ENCODE measurements around the gene SIN3A. TPM values are rescaled to one million over a fixed set of nuclear protein-coding genes. Genes with fewer than 3 reads are reported as not detected.
"Not testable (repeated sequence)": the region's sequence is repeated elsewhere in the genome, so short reads cannot be mapped to it uniquely, and the experiment has no call there.

Gene SIN3A
- polyA plus RNA-seq, 4 donors, result 51.8 to 62.9 (median 58.7) TPM

DNA sequence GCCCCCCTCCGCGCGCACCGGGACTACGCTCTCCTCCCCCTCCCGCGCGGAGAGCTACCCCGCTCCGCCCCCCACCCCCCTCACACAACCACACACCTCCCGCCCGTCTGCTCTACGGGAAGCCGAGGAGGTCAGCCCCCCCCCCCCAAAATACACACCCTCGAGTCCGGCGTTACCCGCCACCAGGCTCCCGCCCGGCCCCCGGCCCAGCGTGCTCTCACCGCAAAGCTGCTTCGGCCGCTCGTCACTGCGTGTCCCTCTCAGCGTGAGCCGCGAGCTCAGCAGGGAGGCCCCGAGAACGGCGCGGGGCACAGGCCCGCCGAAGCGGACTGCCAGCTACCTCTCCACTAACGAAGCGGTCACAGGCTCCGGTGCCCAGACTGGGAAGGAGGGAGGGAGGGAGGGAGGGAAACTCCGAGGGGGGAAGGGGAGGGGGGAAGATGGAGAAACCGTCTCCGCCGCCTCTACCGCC, 252 bp downstream of the SIN3A start:
- no peak for DNase-seq (ENCODE audit: low read depth in 4 of 4, low spot score in 3 of 4)

DNA sequence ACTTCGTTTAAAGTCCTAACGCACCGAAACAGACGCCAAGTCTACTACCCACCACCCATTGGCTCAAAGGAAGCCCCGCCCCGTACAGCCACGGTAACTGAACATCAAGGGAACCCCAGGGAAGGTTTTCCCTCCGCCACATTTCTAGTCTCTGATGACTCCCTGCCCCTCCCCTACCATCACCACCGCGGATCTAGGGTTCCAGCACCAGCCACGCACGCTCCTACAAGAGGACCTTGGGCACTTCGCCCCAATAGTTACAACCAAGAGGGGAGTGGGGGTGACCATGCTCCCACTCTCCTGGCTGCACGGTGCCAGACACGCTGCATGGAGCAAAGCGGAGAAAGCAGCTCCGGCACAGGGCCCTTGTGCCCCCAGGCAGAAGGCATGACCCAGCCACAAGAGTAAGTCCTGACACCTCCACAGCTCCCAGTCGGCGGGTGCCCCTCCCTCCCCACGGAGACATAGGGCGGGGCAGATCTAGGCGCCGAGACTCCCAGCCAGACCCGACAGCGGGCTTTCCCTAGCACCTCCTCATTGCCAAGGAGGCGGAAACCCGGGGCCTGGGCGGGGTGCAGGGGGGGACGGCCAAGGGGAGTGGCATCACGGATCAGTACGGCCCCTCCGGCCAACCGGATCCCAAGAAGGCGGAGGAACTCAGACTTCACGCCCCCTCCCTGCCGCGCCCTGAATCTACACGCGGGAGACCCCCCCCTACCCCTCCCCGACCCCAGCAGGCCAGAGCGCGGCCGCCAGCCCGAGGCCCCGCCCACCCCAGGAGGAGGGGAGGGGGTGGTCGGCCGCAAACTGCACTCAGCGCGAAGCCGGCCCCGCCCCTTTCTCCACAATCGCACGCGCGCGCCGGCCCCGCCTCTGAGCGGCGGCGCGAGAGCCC, 936 bp downstream of the SIN3A start:
- DNase-seq (ENCODE audit: low read depth in 4 of 4, low spot score in 3 of 4), result peak; percentile 85 to 92 (median 90)

- no peak for DNase-seq (ENCODE audit: low read depth in 4 of 4, low spot score in 3 of 4)
Measured at GRCh38 chr15:75449585-75450306, 1.7 kb downstream of the SIN3A start.

DNA sequence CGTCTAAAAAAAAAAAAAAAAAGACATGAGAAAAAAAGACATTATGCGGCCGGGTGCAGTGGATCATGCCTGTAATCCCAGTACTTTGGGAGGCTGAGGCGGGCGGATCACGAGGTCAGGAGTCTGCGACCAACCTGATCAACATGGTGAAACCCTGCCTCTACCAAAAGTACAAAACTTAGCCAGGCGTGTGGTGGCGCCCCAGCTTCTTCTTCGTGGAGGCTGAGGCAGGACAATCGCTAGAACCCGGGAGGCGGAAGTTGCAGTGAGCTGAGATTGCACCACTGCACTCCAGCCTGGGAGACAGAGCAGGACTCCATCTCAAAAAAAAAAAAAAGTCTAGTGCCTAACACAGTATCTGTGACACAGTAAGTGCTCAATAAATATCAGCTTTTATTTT, 3.3 kb downstream of the SIN3A start:
- not testable (repeated sequence) for DNase-seq (ENCODE audit: low read depth in 4 of 4, low spot score in 3 of 4)

- no peak for DNase-seq (ENCODE audit: low read depth in 4 of 4, low spot score in 3 of 4)
Measured at GRCh38 chr15:75446151-75446550, 5.3 kb downstream of the SIN3A start.

DNA sequence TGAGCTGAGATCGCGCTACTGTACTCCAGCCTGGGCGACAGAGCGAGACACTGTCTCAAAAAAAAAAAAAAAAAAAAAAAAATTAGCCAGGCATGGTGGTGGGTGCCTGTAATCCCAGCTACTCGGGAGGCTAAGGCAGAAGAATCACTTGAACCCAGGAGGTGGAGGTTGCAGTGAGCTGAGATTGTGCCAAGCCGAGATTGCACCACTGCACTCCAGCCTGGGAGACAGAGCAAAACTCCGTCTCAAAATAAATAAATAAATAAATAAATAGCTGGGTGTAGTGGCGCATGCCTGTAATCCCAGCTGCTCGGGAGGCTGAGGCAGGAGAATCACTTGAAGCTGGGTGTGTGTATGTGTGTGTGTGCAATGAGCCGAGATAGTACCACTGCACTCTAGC, 6.2 kb downstream of the SIN3A start:
- DNase-seq (ENCODE audit: low read depth in 4 of 4, low spot score in 3 of 4), result not testable (repeated sequence)

DNA sequence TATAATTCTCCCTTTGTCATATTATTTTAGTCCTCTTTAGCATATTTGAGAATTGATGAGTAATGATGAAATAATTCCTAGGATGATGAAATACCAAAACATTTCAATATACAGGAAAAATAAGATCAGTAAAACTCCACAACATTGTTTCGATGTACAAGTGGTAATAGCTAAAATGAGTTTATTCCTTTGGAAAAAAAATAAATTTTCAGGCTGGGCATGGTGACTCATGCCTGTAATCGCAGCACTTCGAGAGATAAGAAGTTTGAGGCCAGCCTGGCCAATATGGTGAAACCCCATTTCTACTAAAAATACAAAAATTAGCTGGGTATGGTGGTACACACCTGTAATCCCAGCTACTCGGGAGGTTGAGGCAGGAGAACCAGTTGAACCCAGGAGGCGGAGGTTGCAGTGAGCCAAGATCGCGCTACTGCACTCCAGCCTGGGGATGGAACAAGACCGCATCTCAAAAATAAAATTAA, 7.5 kb downstream of the SIN3A start:
- not testable (repeated sequence) for DNase-seq (ENCODE audit: low read depth in 4 of 4, low spot score in 3 of 4)

DNA sequence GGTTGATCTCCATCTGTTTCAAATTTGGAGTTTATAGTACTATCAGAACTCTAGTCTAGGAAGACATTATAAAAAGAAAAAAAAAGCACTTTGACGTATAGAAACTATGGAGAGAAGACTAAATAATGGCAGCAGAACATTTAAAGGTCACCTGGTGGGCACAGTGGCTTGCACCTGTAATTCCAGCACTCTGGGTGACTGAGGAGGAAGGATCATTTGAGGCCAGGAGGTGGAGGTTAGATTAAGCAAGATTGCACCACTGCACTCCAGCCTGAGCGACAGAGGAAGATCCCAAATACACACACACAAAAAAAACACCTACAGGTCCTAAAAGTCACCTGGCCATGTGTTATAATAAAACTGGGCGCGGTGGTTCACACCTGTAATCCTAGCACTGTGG, 13.8 kb downstream of the SIN3A start:
- no peak for DNase-seq (ENCODE audit: low read depth in 4 of 4, low spot score in 3 of 4)

GRCh38 chr15:75436881-75437280, 14.6 kb downstream of the SIN3A start:
- no peak for DNase-seq (ENCODE audit: low read depth in 4 of 4, low spot score in 3 of 4)

DNA sequence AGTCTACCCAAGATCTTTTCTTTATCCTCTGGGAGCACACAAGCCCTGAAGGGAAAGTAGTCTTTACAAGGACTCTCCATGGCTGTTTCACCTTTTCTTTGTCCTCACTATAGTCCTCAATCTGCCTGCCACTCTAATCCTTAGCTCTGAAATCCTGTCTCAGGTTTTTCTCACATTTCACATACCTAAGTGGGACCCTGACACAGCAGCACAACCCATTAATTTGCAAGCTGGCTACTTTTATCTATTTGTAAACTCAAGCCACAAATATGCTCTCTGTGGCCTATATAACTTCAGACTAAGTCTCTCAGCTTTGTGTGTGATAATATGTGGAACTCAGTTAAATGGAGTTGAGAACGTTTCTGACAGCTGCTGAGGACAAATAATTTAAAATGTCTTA, 19.8 kb downstream of the SIN3A start:
- no peak for DNase-seq (ENCODE audit: low read depth in 4 of 4, low spot score in 3 of 4)

GRCh38 chr15:75431270-75431669, 20.2 kb downstream of the SIN3A start:
- no peak for DNase-seq (ENCODE audit: low read depth in 4 of 4, low spot score in 3 of 4)

DNA sequence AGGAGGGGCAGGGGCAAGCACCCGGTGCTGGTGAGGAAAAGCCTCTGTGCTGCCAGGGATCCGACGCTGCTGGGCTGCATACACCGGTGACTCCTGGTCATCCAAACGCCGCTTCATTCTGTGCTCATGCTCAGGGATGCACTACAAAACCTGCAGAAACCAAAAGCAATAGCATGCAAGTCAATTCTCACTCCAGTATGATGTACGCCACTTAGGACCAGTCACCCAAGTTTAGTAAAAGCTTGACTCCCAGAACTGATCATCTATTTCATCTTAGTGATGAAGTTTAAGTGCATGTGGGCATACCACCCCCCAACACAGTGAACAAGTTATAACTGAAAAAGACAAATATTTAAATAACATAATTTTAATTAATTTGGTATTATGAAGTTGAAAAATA, 21.2 kb downstream of the SIN3A start:
- no peak for DNase-seq (ENCODE audit: low read depth in 4 of 4, low spot score in 3 of 4)

GRCh38 chr15:75428152-75428551, 23.3 kb downstream of the SIN3A start:
- DNase-seq (ENCODE audit: low read depth in 4 of 4, low spot score in 3 of 4), result no peak

GRCh38 chr15:75425966-75426500, 25.5 kb downstream of the SIN3A start:
- DNase-seq (ENCODE audit: low read depth in 4 of 4, low spot score in 3 of 4), result no peak

- DNase-seq (ENCODE audit: low read depth in 4 of 4, low spot score in 3 of 4), result no peak
Measured at GRCh38 chr15:75422554-75422953, 28.9 kb downstream of the SIN3A start.

GRCh38 chr15:75420698-75421097, 30.8 kb downstream of the SIN3A start:
- DNase-seq (ENCODE audit: low read depth in 4 of 4, low spot score in 3 of 4), result no peak

DNA sequence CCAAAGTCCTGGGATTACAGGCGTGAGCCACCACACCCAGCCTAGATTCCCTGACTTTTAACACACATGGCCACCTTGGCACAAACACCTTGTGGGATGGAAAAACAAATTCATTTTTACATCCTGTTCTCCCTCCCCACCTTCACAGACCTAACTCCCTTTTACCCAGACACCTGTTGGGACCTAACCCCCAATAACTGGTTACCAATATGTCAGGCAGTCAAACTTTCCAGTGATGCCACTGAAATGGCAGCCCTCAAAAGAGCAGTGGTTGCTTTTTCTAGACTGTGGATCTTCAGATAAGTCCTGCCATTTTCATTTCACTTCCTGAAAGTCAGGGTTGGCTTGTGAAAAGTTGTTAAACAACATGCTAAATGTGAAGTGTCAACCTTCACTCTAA, 34.9 kb downstream of the SIN3A start:
- no peak for DNase-seq (ENCODE audit: low read depth in 4 of 4, low spot score in 3 of 4)

- no peak for DNase-seq (ENCODE audit: low read depth in 4 of 4, low spot score in 3 of 4)
Measured at GRCh38 chr15:75410196-75410595, 41.3 kb downstream of the SIN3A start.

DNA sequence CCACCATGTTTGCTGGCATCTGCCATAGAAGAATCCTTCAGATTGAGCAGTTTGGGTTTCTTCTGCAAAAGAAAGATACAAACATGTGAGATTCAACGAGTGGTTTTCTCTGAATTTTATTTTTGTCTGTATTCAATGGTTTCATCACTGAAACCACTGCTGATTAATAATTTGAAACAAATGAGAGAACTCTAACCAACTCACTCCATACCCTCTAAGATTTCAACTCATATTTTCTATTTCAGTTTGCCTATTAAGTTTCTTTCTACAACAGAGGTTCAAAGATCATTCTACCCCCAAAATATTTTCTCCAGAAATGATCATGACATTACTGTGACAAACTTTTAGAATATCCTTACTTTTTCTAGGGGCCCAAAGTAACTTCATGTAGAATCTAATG, 44.4 kb downstream of the SIN3A start:
- DNase-seq (ENCODE audit: low read depth in 4 of 4, low spot score in 3 of 4), result no peak

- no peak for DNase-seq (ENCODE audit: low read depth in 4 of 4, low spot score in 3 of 4)
Measured at GRCh38 chr15:75403892-75404291, 47.6 kb downstream of the SIN3A start.

DNA sequence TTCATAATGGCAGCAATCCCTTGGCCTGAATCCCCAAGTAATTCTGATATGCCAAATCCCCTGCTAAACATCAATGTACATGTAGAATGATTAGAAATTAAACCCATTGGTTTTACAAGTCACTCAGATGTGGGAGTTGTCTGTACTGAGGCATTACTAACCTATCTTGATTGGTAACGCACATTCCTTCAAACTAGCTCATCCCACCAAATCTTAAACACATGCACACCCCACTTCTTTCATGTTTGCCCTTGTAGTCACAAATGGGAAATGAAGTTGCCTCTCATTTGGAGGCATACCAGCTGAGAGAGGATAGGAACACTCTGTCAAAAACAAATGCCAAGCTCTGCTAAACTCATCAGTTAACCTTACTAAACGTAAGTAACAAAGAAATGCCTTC, 54.0 kb downstream of the SIN3A start:
- no peak for DNase-seq (ENCODE audit: low read depth in 4 of 4, low spot score in 3 of 4)
